Neural progenitor cell (in vitro differentiated cells): ENCODE results near the gene ZFAND3. TPM values are rescaled to one million over a fixed set of nuclear protein-coding genes. Genes with fewer than 3 reads are reported as not detected.

Experiments
- DNase-seq: peaks from one replicate; pipeline ENCODE4 v3.0.0-alpha.2; 2016; ENCODE audit warnings: low spot score
- H2AFZ ChIP-seq: fragments of 200-600 bp; sonication (generic); replicated peaks from 2 replicates; pipeline ENCODE4 v1.6.1; 2016; ENCODE audit warnings: antibody characterized with exemption
- H3F3A ChIP-seq: fragments of 200-600 bp; sonication (generic); 2 replicates; pipeline ENCODE4 v1.6.1; 2016; ENCODE audit warnings: antibody characterized with exemption, low read depth
- H3K27ac ChIP-seq: fragments of 200-600 bp; sonication (generic); 2 replicates; pipeline ENCODE4 v1.5.1; 2016; ENCODE audit warnings: mild to moderate bottlenecking
- H3K27me3 ChIP-seq: fragments of 200-600 bp; sonication (generic); 2 replicates; pipeline ENCODE4 v1.6.1; 2016; ENCODE audit warnings: mild to moderate bottlenecking, moderate library complexity
- H3K36me3 ChIP-seq: fragments of 200-600 bp; sonication (generic); 2 replicates; pipeline ENCODE4 v1.5.1; 2016
- H3K4me1 ChIP-seq: fragments of 200-600 bp; sonication (generic); 2 replicates; pipeline ENCODE4 v1.6.1; 2016; ENCODE audit warnings: mixed run types
- H3K4me2 ChIP-seq: fragments of 200-600 bp; sonication (generic); 2 replicates; pipeline ENCODE4 v1.6.1; 2016
- H3K4me3 ChIP-seq: fragments of 200-600 bp; sonication (generic); 2 replicates; pipeline ENCODE4 v1.5.1; 2016
- H3K79me2 ChIP-seq: fragments of 200-600 bp; sonication (generic); 2 replicates; pipeline ENCODE4 v1.6.1; 2016; ENCODE audit warnings: low read depth
- H3K9ac ChIP-seq: fragments of 200-600 bp; sonication (generic); 2 replicates; pipeline ENCODE4 v1.6.1; 2016
- H3K9me3 ChIP-seq: fragments of 200-600 bp; sonication (generic); 2 replicates; pipeline ENCODE4 v1.5.1; 2016; ENCODE audit warnings: low read depth
- H4K20me1 ChIP-seq: fragments of 200-600 bp; sonication (generic); 2 replicates; pipeline ENCODE4 v1.6.1; 2016; ENCODE audit warnings: low read depth
- H3K27ac Mint-ChIP-seq: 3 replicates; pipeline ENCODE4 v1.8.0; 2021; ENCODE audit warnings: mixed read lengths
- H3K27me3 Mint-ChIP-seq: 2 replicates; pipeline ENCODE4 v1.8.0; 2022; ENCODE audit warnings: low read depth, mild to moderate bottlenecking, inconsistent platforms, moderate library complexity, mixed read lengths; ENCODE audit not compliant: insufficient read depth
- H3K36me3 Mint-ChIP-seq: 3 replicates; pipeline ENCODE4 v1.8.0; 2021; ENCODE audit warnings: mixed read lengths
- H3K4me1 Mint-ChIP-seq: 3 replicates; pipeline ENCODE4 v1.8.0; 2021; ENCODE audit warnings: mixed read lengths
- H3K4me3 Mint-ChIP-seq: 3 replicates; pipeline ENCODE4 v1.8.0; 2021; ENCODE audit warnings: mild to moderate bottlenecking, moderate library complexity, mixed read lengths
- H3K9me3 Mint-ChIP-seq: 3 replicates; pipeline ENCODE4 v1.8.0; 2020; ENCODE audit warnings: mixed read lengths
- EZH2 ChIP-seq: fragments of 200-600 bp; sonication (generic); IDR thresholded peaks from 2 replicates; pipeline ENCODE4 v1.6.1; 2017; ENCODE audit warnings: antibody characterized with exemption, mild to moderate bottlenecking, moderate library complexity
- EZH2phosphoT487 ChIP-seq: fragments of 200-600 bp; sonication (generic); IDR thresholded peaks from 2 replicates; pipeline ENCODE4 v1.6.1; 2017; ENCODE audit warnings: antibody characterized with exemption
- total RNA-seq: library from RNA; depleted of rRNA; stranded (reverse); fragments of >200 nt; gene quantifications from 2 replicates; pipeline ENCODE4 v1.2.3, GENCODE V29; 2015; ENCODE audit warnings: low replicate concordance
- TF ChIP-seq, protein P1 (sequence below): fragments of 200-600 bp; sonication (generic); IDR thresholded peaks from 2 replicates; pipeline ENCODE4 v1.5.1; 2017; ENCODE audit warnings: antibody characterized with exemption, mild to moderate bottlenecking

ZFAND3 gene
- total RNA-seq, 1 donor from 2014 or later, result 24.3 TPM

GRCh38 chr6:37875561-37876309 lies 56.2 kb downstream of the ZFAND3 start:
- TF ChIP-seq EZH2phosphoT487 (no peak), EZH2 (no peak)
- TF ChIP-seq, protein P1, sequence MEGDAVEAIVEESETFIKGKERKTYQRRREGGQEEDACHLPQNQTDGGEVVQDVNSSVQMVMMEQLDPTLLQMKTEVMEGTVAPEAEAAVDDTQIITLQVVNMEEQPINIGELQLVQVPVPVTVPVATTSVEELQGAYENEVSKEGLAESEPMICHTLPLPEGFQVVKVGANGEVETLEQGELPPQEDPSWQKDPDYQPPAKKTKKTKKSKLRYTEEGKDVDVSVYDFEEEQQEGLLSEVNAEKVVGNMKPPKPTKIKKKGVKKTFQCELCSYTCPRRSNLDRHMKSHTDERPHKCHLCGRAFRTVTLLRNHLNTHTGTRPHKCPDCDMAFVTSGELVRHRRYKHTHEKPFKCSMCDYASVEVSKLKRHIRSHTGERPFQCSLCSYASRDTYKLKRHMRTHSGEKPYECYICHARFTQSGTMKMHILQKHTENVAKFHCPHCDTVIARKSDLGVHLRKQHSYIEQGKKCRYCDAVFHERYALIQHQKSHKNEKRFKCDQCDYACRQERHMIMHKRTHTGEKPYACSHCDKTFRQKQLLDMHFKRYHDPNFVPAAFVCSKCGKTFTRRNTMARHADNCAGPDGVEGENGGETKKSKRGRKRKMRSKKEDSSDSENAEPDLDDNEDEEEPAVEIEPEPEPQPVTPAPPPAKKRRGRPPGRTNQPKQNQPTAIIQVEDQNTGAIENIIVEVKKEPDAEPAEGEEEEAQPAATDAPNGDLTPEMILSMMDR, result no peak
- H4K20me1 ChIP-seq, result peaks cover 61% of the 10 kb centered on the region
- peaks cover 23% of the 10 kb centered on the region for H3K36me3 Mint-ChIP-seq
- H3K9ac ChIP-seq, result no peak overlapping the region
- no peaks in the 10 kb centered on the region for H3K27me3 ChIP-seq
- H3F3A ChIP-seq, result peaks cover 13% of the 10 kb centered on the region
- H3K27ac ChIP-seq, result no peak overlapping the region
- H3K9me3 ChIP-seq, result no peaks in the 10 kb centered on the region
- no peak overlapping the region for H2AFZ ChIP-seq
- H3K27ac Mint-ChIP-seq, result no peak overlapping the region
- peaks cover 18% of the 10 kb centered on the region for H3K9me3 Mint-ChIP-seq
- peaks cover 99% of the 10 kb centered on the region for H3K79me2 ChIP-seq
- H3K4me3 ChIP-seq, result no peak overlapping the region
- no peaks in the 10 kb centered on the region for H3K36me3 ChIP-seq
- no peak overlapping the region for H3K4me3 Mint-ChIP-seq
- H3K4me1 ChIP-seq, result peaks cover 20% of the 10 kb centered on the region
- peaks cover 4% of the 10 kb centered on the region for H3K27me3 Mint-ChIP-seq
- H3K4me2 ChIP-seq, result no peak overlapping the region
- peaks cover 24% of the 10 kb centered on the region for H3K4me1 Mint-ChIP-seq
- no peak for DNase-seq

DNA sequence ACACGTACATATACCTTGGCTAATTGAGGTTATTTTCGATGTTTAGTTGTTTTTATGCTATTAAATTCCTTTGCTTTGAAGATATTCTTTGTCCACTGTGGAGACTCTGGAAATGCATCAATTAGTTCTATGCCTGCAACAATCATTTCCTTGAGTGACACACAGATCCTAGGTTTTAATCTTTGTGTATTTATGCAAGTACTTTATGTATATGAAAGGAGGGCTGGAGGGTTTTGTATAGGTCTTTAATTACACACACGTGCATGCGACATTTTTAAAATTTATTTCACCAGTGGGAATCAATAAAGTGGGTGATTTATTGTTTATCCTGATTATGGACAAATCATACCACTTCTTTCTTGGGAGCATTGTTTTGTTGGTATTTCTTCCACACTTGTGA lies 57.3 kb downstream of the ZFAND3 start:
- Histone ChIP-seq H3F3A (peaks cover 21% of the 10 kb centered on the region), H3K4me2 (no peak overlapping the region), H3K27ac (no peak overlapping the region), H3K4me3 (no peak overlapping the region), H4K20me1 (peaks cover 72% of the 10 kb centered on the region), H3K9ac (no peak overlapping the region), H3K27me3 (no peaks in the 10 kb centered on the region), H3K4me1 (peaks cover 27% of the 10 kb centered on the region), H3K36me3 (no peaks in the 10 kb centered on the region), H3K9me3 (no peaks in the 10 kb centered on the region), H2AFZ (no peak overlapping the region), H3K79me2 (peaks cover 96% of the 10 kb centered on the region)
- DNase-seq, result no peak
- H3K27me3 Mint-ChIP-seq, result peaks cover 4% of the 10 kb centered on the region
- H3K36me3 Mint-ChIP-seq, result peaks cover 17% of the 10 kb centered on the region
- peaks cover 32% of the 10 kb centered on the region for H3K4me1 Mint-ChIP-seq
- peaks cover 11% of the 10 kb centered on the region for H3K9me3 Mint-ChIP-seq
- no peak overlapping the region for H3K27ac Mint-ChIP-seq
- no peak overlapping the region for H3K4me3 Mint-ChIP-seq
- TF ChIP-seq, protein P1, result no peak
- TF ChIP-seq EZH2, result no peak
- no peak for TF ChIP-seq EZH2phosphoT487

GRCh38 chr6:37877373-37878149 lies 58.0 kb downstream of the ZFAND3 start:
- H2AFZ ChIP-seq, result no peak overlapping the region
- no peak overlapping the region for H3K9ac ChIP-seq
- Mint-ChIP-seq H3K4me3 (no peak overlapping the region), H3K4me1 (peaks cover 39% of the 10 kb centered on the region), H3K27me3 (peaks cover 2% of the 10 kb centered on the region), H3K9me3 (peaks cover 7% of the 10 kb centered on the region), H3K27ac (peak overlapping the region; percentile 20), H3K36me3 (peaks cover 10% of the 10 kb centered on the region)
- H3K36me3 ChIP-seq, result no peaks in the 10 kb centered on the region
- H3K4me2 ChIP-seq, result no peak overlapping the region
- TF ChIP-seq EZH2phosphoT487, result no peak
- no peak for TF ChIP-seq EZH2
- TF ChIP-seq, protein P1, result no peak
- H3K9me3 ChIP-seq, result no peaks in the 10 kb centered on the region
- H4K20me1 ChIP-seq, result peaks cover 79% of the 10 kb centered on the region
- peaks cover 96% of the 10 kb centered on the region for H3K79me2 ChIP-seq
- H3F3A ChIP-seq, result peaks cover 29% of the 10 kb centered on the region
- H3K27ac ChIP-seq, result no peak overlapping the region
- no peak for DNase-seq
- H3K27me3 ChIP-seq, result no peaks in the 10 kb centered on the region
- peaks cover 34% of the 10 kb centered on the region for H3K4me1 ChIP-seq
- no peak overlapping the region for H3K4me3 ChIP-seq
